Measurements from ENCODE around the gene LMAN1L. TPM values are rescaled to one million over a fixed set of nuclear protein-coding genes. Genes with fewer than 3 reads are reported as not detected.

LMAN1L gene
- total and polyA plus RNA-seq, 4 donors, result 0.11 to 0.29 TPM; not detected in 2

DNA sequence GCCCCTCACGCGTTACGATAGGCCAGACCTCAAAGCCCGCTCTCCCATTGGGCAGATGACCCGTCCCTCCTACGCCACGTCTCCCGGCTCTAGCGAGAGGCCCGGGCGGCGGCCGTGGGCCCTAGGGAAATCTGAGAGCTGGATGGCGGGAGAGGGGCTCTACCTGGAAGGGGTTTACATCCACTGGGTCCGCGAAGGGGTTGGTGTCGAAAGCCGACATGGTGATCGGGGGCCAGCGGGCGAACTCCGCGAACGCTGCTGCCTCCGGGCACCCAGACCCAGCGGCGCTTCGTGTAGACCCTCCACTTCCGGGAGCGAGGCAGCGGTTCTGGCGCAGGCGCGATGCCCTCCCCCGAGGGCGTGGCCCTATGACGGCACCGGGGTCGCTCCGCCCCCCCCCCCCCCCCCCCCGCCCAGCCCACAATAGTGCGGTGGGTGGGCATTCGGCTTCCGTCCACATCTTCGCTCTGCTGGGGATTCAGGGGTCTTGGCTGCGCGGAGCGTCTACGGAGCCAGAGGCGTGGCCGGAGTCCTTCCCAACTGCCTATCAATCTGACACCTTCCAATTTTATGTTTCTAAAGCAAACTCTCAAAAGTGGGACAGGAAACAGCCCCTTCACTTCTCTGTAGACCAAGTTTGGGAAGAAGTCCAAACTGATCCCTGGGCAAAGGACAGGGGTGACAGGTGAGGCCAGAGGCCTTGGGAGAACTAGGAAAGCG, 60.6 kb downstream of the LMAN1L start, which contains the start of gene SCAMP2:
SCAMP2 (minus strand) TSS at position 330 of the 720 bp plus-strand sequence; CDS start at position 220, 110 bp downstream.
- peak within 1 kb of the TSS; percentile 96 for H3K4me3 ChIP-seq (ENCODE audit: low read depth, low read length)
- peaks cover 30% of the 10 kb centered on the region for H3K4me1 ChIP-seq (ENCODE audit: control insufficient read depth, insufficient read depth, low read length)
- WGBS (ENCODE audit: insufficient coverage), result under 1% methylated on average over 34 of the region's 52 CpGs
- peak within 1 kb of the TSS; percentile 93 for H3K27ac ChIP-seq (ENCODE audit: low read depth, low read length)
- peak; percentile 90 to 99 (median 94) for DNase-seq (ENCODE audit: low read depth in 4 of 6, low spot score in 6 of 6)
- H3K36me3 ChIP-seq (ENCODE audit: control insufficient read depth, insufficient read depth, low read length), result peaks cover 4% of the 10 kb centered on the region
- H3K9me3 ChIP-seq (ENCODE audit: control insufficient read depth, insufficient read depth, low read length), result no peaks in the 10 kb centered on the region
- H3K27me3 ChIP-seq (ENCODE audit: control insufficient read depth, insufficient read depth, low read length), result no peaks in the 10 kb centered on the region

DNA sequence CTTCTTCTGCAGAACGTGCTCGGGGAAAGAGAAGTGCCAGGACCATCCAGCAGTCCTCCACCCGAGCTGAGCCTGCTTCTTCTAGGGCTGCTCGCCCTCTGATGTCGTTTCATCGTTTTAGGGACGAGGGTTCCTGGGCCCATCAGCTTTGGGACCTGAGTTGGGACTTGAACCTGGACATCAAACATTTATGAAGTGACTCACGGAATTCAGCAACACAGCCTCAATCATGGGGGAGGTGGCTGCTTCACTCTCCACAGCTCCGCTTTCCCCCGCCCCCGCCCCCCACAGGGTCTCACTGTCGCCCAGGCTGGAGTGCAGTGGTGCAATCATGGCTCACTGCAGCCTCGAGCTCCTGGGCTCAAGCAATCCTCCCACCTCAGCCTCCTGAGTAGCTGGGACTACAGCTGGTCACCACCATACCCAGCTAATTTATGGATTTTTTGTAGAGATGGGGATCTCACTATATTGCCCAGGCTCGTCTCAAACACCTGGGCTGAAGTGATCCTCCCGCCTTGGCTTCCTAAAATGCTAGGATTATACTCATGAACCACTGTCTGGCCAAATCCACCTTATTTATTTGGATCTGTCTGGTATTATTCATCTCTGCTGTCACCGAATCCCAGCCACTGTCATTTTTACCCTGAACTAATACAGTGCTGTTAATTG, 61.3 kb downstream of the LMAN1L start:
- H3K4me3 ChIP-seq (ENCODE audit: low read depth, low read length), result peak overlapping the region; percentile 96
- H3K27ac ChIP-seq (ENCODE audit: low read depth, low read length), result peak overlapping the region; percentile 45
- H3K4me1 ChIP-seq (ENCODE audit: control insufficient read depth, insufficient read depth, low read length), result peaks cover 30% of the 10 kb centered on the region
- no peak for DNase-seq (ENCODE audit: low read depth in 4 of 6, low spot score in 6 of 6)
- H3K9me3 ChIP-seq (ENCODE audit: control insufficient read depth, insufficient read depth, low read length), result no peaks in the 10 kb centered on the region
- 8% methylated on average over 8 of the region's 16 CpGs for WGBS (ENCODE audit: insufficient coverage)
- H3K36me3 ChIP-seq (ENCODE audit: control insufficient read depth, insufficient read depth, low read length), result no peaks in the 10 kb centered on the region
- H3K27me3 ChIP-seq (ENCODE audit: control insufficient read depth, insufficient read depth, low read length), result no peaks in the 10 kb centered on the region

Small RNAs within 50 kb of the gene (small RNA-seq; reads per million reads assigned to genes)
- gene CPLX3 (ENCODE audit: low replicate concordance), result not detected
- gene MIR4513 (ENCODE audit: low replicate concordance), result not detected
- 0.30 reads per million, percentile 28 among the genes with 10 or more reads in this experiment for gene MIR6882 (ENCODE audit: low replicate concordance)

Other genes starting within 250 kb of the LMAN1L start
- 10 to 100 TPM; 23.8 to 60.3 TPM for gene CLK3, start 197.0 kb upstream of the LMAN1L start, total RNA-seq
- gene CLK3, start 197.0 kb upstream of the LMAN1L start, polyA plus RNA-seq (ENCODE audit: insufficient read length in 2 of 2), result 10 to 100 TPM; 60.5 to 70.3 TPM
- gene EDC3, start 116.8 kb upstream of the LMAN1L start, total RNA-seq, result 10 to 100 TPM; 13.8 to 16.5 TPM
- 10 to 100 TPM; 39.5 to 41.3 TPM for gene EDC3, start 116.8 kb upstream of the LMAN1L start, polyA plus RNA-seq (ENCODE audit: insufficient read length in 2 of 2)
- under 1 TPM; 0.33 to 0.89 TPM for gene CYP1A1, start 87.3 kb upstream of the LMAN1L start, total RNA-seq
- gene CYP1A1, start 87.3 kb upstream of the LMAN1L start, polyA plus RNA-seq (ENCODE audit: insufficient read length in 2 of 2), result 1 to 10 TPM; 1.2 to 1.6 TPM
- not detected for gene CYP1A2, start 64.0 kb upstream of the LMAN1L start, total RNA-seq
- gene CYP1A2, start 64.0 kb upstream of the LMAN1L start, polyA plus RNA-seq (ENCODE audit: insufficient read length in 2 of 2), result under 1 TPM in 1 of 2 donors, not detected in 1; 0.29 TPM
- gene CSK, start 30.8 kb upstream of the LMAN1L start, total RNA-seq, result 10 to 100 TPM; 20.1 to 26.6 TPM
- gene CSK, start 30.8 kb upstream of the LMAN1L start, polyA plus RNA-seq (ENCODE audit: insufficient read length in 2 of 2), result 10 to 100 TPM; 79.2 to 79.4 TPM
- gene CPLX3, start 13.8 kb downstream of the LMAN1L start, total RNA-seq, result under 1 TPM; 0.11 to 0.20 TPM
- gene CPLX3, start 13.8 kb downstream of the LMAN1L start, polyA plus RNA-seq (ENCODE audit: insufficient read length in 2 of 2), result under 1 TPM; 0.57 to 0.68 TPM
- gene ULK3, start 30.3 kb downstream of the LMAN1L start, total RNA-seq, result 10 to 100 TPM; 35.8 to 41.8 TPM
- gene ULK3, start 30.3 kb downstream of the LMAN1L start, polyA plus RNA-seq (ENCODE audit: insufficient read length in 2 of 2), result 10 to 100 TPM; 75.0 to 88.9 TPM
- 10 to 100 TPM; 16.0 to 26.0 TPM for gene SCAMP2, start 60.5 kb downstream of the LMAN1L start, total RNA-seq
- 10 to 100 TPM; 64.9 to 69.4 TPM for gene SCAMP2, start 60.5 kb downstream of the LMAN1L start, polyA plus RNA-seq (ENCODE audit: insufficient read length in 2 of 2)
- gene MPI, start 77.2 kb downstream of the LMAN1L start, total RNA-seq, result 10 to 100 TPM; 38.5 to 64.5 TPM
- gene MPI, start 77.2 kb downstream of the LMAN1L start, polyA plus RNA-seq (ENCODE audit: insufficient read length in 2 of 2), result 10 to 100 TPM; 74.7 to 80.7 TPM
- gene FAM219B, start 94.0 kb downstream of the LMAN1L start, total RNA-seq, result 100 to 1,000 TPM in 1 of 2 donors, 10 to 100 TPM in 1; 67.0 to 105 TPM
- 10 to 100 TPM; 70.3 to 84.9 TPM for gene FAM219B, start 94.0 kb downstream of the LMAN1L start, polyA plus RNA-seq (ENCODE audit: insufficient read length in 2 of 2)
- 100 to 1,000 TPM in 1 of 2 donors, 10 to 100 TPM in 1; 58.1 to 107 TPM for gene COX5A, start 125.2 kb downstream of the LMAN1L start, total RNA-seq
- gene COX5A, start 125.2 kb downstream of the LMAN1L start, polyA plus RNA-seq (ENCODE audit: insufficient read length in 2 of 2), result 100 to 1,000 TPM; 343 to 354 TPM
- gene RPP25, start 143.9 kb downstream of the LMAN1L start, total RNA-seq, result 1 to 10 TPM; 5.6 to 7.1 TPM
- gene RPP25, start 143.9 kb downstream of the LMAN1L start, polyA plus RNA-seq (ENCODE audit: insufficient read length in 2 of 2), result 10 to 100 TPM; 13.4 to 15.1 TPM
- gene SCAMP5, start 182.7 kb downstream of the LMAN1L start, total RNA-seq, result 10 to 100 TPM; 28.4 to 56.0 TPM
- 100 to 1,000 TPM; 151 to 178 TPM for gene SCAMP5, start 182.7 kb downstream of the LMAN1L start, polyA plus RNA-seq (ENCODE audit: insufficient read length in 2 of 2)
- 10 to 100 TPM in 1 of 2 donors, 1 to 10 TPM in 1; 6.3 to 12.4 TPM for gene PPCDC, start 210.8 kb downstream of the LMAN1L start, total RNA-seq
- gene PPCDC, start 210.8 kb downstream of the LMAN1L start, polyA plus RNA-seq (ENCODE audit: insufficient read length in 2 of 2), result 10 to 100 TPM in 1 of 2 donors, 1 to 10 TPM in 1; 6.3 to 10.8 TPM